Hematopoietic multipotent progenitor cell treated with erythropoietin and hydrocortisone succinate and interleukin-3 and kit ligand, for 15 days (in vitro differentiated cells): Measurements from ENCODE around the gene CROCC2.

Source experiments
- DNase-seq: peaks from one replicate; pipeline ENCODE4 v3.0.0-alpha.2; 2015; ENCODE audit warnings: low spot score

Gene CROCC2

GRCh38 chr2:241038374-241039180, 132.4 kb downstream of the CROCC2 start:
- no peak for DNase-seq

- DNase-seq: no peak
These were observed 133.3 kb downstream of the CROCC2 start for GRCh38 chr2:241039416-241039815.

GRCh38 chr2:241040081-241040803, 134.1 kb downstream of the CROCC2 start:
- DNase-seq: no peak

- no peak for DNase-seq
These were observed 135.5 kb downstream of the CROCC2 start for GRCh38 chr2:241041589-241042158.
